Progenitor cell of endocrine pancreas (in vitro differentiated cells): ENCODE measurements around the gene ATP13A2. TPM values are rescaled to one million over a fixed set of nuclear protein-coding genes. Genes with fewer than 3 reads are reported as not detected.
A peak's percentile ranks its signal among the peaks of the same experiment; 100 is the strongest.

Source experiments
- DNase-seq: peaks from one replicate; pipeline ENCODE4 v3.0.0; 2021; ENCODE audit warnings: low spot score; ENCODE audit not compliant: unreplicated experiment
- H3K27ac Mint-ChIP-seq: 2 replicates; pipeline ENCODE4 v1.8.0; 2021; ENCODE audit warnings: mild to moderate bottlenecking, moderate library complexity, mixed read lengths
- H3K27me3 Mint-ChIP-seq: 2 replicates; pipeline ENCODE4 v1.8.0; 2021; ENCODE audit warnings: mixed read lengths
- H3K36me3 Mint-ChIP-seq: 2 replicates; pipeline ENCODE4 v1.8.0; 2022; ENCODE audit warnings: mixed read lengths; ENCODE audit not compliant: insufficient read depth
- H3K4me1 Mint-ChIP-seq: 2 replicates; pipeline ENCODE4 v1.8.0; 2021; ENCODE audit warnings: low read depth, mixed read lengths
- H3K4me3 Mint-ChIP-seq: 2 replicates; pipeline ENCODE4 v1.8.0; 2021; ENCODE audit warnings: low read depth, mild to moderate bottlenecking, moderate library complexity, mixed read lengths
- H3K9me3 Mint-ChIP-seq: 2 replicates; pipeline ENCODE4 v1.8.0; 2021; ENCODE audit warnings: low read depth, mixed read lengths
- total RNA-seq: library from RNA; stranded (reverse); gene quantifications from 2 replicates; pipeline ENCODE4 v1.2.1, GENCODE V29; 2021
- TF ChIP-seq, protein P1 (sequence below): fragments of 200-600 bp; sonication (generic); IDR thresholded peaks from one replicate; pipeline ENCODE4 v1.5.0; 2021; ENCODE audit warnings: antibody characterized with exemption, mild to moderate bottlenecking; ENCODE audit not compliant: unreplicated experiment

The ATP13A2 gene
- total RNA-seq, 1 donor from 2014 or later = 65.8 TPM

DNA sequence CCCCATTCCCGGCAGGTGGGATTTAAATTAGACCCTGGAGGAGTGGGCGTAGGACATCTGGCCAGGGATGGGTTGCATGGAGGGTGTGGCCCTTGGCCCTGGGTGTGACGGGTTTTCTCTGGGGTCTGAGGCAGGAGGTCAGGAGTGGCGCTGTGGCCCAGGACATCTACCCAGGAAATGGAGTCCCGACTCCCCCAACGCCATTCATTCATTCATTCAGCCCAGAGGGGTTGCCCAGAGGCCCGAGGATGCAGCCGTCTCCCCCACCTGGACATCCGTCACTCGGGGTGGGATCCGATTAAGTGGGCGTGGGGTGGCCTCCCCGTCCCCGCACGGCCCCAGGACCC is 663 bp downstream of the ATP13A2 start:
- TF ChIP-seq, protein P1, sequence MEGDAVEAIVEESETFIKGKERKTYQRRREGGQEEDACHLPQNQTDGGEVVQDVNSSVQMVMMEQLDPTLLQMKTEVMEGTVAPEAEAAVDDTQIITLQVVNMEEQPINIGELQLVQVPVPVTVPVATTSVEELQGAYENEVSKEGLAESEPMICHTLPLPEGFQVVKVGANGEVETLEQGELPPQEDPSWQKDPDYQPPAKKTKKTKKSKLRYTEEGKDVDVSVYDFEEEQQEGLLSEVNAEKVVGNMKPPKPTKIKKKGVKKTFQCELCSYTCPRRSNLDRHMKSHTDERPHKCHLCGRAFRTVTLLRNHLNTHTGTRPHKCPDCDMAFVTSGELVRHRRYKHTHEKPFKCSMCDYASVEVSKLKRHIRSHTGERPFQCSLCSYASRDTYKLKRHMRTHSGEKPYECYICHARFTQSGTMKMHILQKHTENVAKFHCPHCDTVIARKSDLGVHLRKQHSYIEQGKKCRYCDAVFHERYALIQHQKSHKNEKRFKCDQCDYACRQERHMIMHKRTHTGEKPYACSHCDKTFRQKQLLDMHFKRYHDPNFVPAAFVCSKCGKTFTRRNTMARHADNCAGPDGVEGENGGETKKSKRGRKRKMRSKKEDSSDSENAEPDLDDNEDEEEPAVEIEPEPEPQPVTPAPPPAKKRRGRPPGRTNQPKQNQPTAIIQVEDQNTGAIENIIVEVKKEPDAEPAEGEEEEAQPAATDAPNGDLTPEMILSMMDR = no peak
- DNase-seq = no peak
- H3K27me3 Mint-ChIP-seq = peaks cover 6% of the 10 kb centered on the region
- peaks cover 11% of the 10 kb centered on the region for H3K4me1 Mint-ChIP-seq
- no peak overlapping the region for H3K27ac Mint-ChIP-seq
- no peaks in the 10 kb centered on the region for H3K9me3 Mint-ChIP-seq
- H3K36me3 Mint-ChIP-seq = no peaks in the 10 kb centered on the region
- H3K4me3 Mint-ChIP-seq = peak overlapping the region; percentile 78

- Mint-ChIP-seq H3K4me1 (peaks cover 9% of the 10 kb centered on the region), H3K9me3 (no peaks in the 10 kb centered on the region), H3K4me3 (no peak overlapping the region), H3K27ac (no peak overlapping the region), H3K27me3 (peaks cover 6% of the 10 kb centered on the region), H3K36me3 (no peaks in the 10 kb centered on the region)
- DNase-seq = no peak
- TF ChIP-seq, protein P1 = no peak
Measured at GRCh38 chr1:17009706-17010105, 2.0 kb downstream of the ATP13A2 start.

DNA sequence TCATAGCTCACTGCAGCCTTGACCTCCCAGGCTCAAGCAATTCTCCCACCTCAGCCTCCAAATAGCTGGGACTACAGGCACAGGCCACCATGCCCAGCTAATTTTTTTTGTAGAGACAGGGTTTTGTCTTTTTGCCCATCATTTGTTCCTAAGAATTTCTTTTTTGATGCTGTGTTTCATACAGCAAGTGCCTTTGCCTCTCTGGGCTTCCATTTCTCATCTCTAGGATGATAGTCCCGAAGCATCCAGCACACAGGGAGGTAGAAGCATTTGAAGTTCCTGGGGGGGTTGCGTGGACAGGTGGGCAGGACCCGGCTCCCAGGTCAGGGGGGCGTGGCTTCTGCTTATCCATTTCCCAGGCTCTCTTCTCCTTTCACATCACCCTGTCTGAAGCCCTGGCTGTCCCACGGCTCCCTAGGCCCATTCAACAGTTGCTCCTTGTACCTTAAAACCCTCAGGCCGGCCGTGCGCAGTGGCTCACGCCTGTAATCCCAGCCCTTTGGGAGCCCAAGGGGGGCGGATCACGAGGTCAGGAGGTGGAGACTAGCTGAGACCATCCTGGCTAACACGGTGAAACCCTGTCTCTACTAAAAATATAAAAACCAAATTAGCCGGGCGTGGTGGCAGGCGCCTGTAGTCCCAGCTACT is 3.4 kb downstream of the ATP13A2 start:
- peaks cover 9% of the 10 kb centered on the region for H3K4me1 Mint-ChIP-seq
- TF ChIP-seq, protein P1 = no peak
- H3K27ac Mint-ChIP-seq = no peak overlapping the region
- peaks cover 4% of the 10 kb centered on the region for H3K36me3 Mint-ChIP-seq
- peaks cover 6% of the 10 kb centered on the region for H3K27me3 Mint-ChIP-seq
- no peak overlapping the region for H3K4me3 Mint-ChIP-seq
- H3K9me3 Mint-ChIP-seq = no peaks in the 10 kb centered on the region
- no peak for DNase-seq

- Mint-ChIP-seq H3K9me3 (no peaks in the 10 kb centered on the region), H3K4me3 (no peak overlapping the region), H3K36me3 (peaks cover 4% of the 10 kb centered on the region), H3K4me1 (peaks cover 9% of the 10 kb centered on the region), H3K27me3 (no peaks in the 10 kb centered on the region), H3K27ac (no peak overlapping the region)
- TF ChIP-seq, protein P1 = no peak
- DNase-seq = no peak
Measured at GRCh38 chr1:17007121-17007520, 4.6 kb downstream of the ATP13A2 start.

DNA sequence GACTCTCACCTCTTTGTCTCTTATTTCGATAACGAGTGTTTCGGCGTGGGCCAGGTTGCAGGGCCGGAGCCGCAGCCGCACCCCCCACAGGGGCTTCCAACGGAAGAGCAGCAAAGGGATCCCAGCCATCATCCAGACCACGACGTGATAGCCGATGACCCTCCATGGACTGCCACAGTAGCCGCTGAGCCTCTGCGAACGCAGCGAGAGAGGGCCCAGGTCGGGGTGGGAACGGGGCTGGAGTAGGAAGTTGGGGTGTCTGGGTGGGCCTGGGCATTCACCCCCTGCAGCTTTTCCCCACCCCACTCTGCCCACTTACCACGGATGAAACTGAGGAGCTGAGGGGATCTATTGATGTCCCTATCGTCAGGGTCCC is 6.4 kb downstream of the ATP13A2 start:
- Mint-ChIP-seq H3K27me3 (no peaks in the 10 kb centered on the region), H3K27ac (no peak overlapping the region), H3K4me3 (no peak overlapping the region), H3K9me3 (no peaks in the 10 kb centered on the region), H3K36me3 (peaks cover 6% of the 10 kb centered on the region), H3K4me1 (peaks cover under 1% of the 10 kb centered on the region)
- TF ChIP-seq, protein P1 = no peak
- no peak for DNase-seq
